ENCODE data around the gene SMU1.
"Not testable (repeated sequence)": the region's sequence is repeated elsewhere in the genome, so short reads cannot be mapped to it uniquely, and the experiment has no call there.

Gene SMU1

GRCh38 chr9:33017283-33018041 lies 59.0 kb downstream of the SMU1 start:
- Histone ChIP-seq H3K27ac (ENCODE audit: low read depth, low read length) (no peak overlapping the region), H3K36me3 (ENCODE audit: control insufficient read depth, insufficient read depth, low read length) (no peaks in the 10 kb centered on the region), H3K27me3 (ENCODE audit: control insufficient read depth, insufficient read depth, low read length) (no peaks in the 10 kb centered on the region), H3K4me3 (ENCODE audit: low read length) (no peak overlapping the region), H3K4me1 (ENCODE audit: control insufficient read depth, insufficient read depth, low read length) (no peaks in the 10 kb centered on the region), H3K9ac (ENCODE audit: low read length) (no peak overlapping the region)

- Histone ChIP-seq H3K4me3 (ENCODE audit: low read length) (no peak overlapping the region), H3K36me3 (ENCODE audit: control insufficient read depth, insufficient read depth, low read length) (no peaks in the 10 kb centered on the region), H3K4me1 (ENCODE audit: control insufficient read depth, insufficient read depth, low read length) (no peaks in the 10 kb centered on the region), H3K27me3 (ENCODE audit: control insufficient read depth, insufficient read depth, low read length) (no peaks in the 10 kb centered on the region), H3K27ac (ENCODE audit: low read depth, low read length) (no peak overlapping the region), H3K9ac (ENCODE audit: low read length) (no peak overlapping the region)
These were observed 61.8 kb downstream of the SMU1 start for GRCh38 chr9:33014665-33015014.

- H3K4me3 ChIP-seq (ENCODE audit: low read length), result no peak overlapping the region
- H3K9ac ChIP-seq (ENCODE audit: low read length), result no peak overlapping the region
- H3K4me1 ChIP-seq (ENCODE audit: control insufficient read depth, insufficient read depth, low read length), result no peaks in the 10 kb centered on the region
- no peaks in the 10 kb centered on the region for H3K27me3 ChIP-seq (ENCODE audit: control insufficient read depth, insufficient read depth, low read length)
- H3K36me3 ChIP-seq (ENCODE audit: control insufficient read depth, insufficient read depth, low read length), result no peaks in the 10 kb centered on the region
- H3K27ac ChIP-seq (ENCODE audit: low read depth, low read length), result no peak overlapping the region
These were observed 62.4 kb downstream of the SMU1 start for GRCh38 chr9:33013962-33014664.

- H3K36me3 ChIP-seq (ENCODE audit: control insufficient read depth, insufficient read depth, low read length), result no peaks in the 10 kb centered on the region
- H3K4me3 ChIP-seq (ENCODE audit: low read length), result no peak overlapping the region
- H3K4me1 ChIP-seq (ENCODE audit: control insufficient read depth, insufficient read depth, low read length), result no peaks in the 10 kb centered on the region
- H3K9ac ChIP-seq (ENCODE audit: low read length), result no peak overlapping the region
- H3K27ac ChIP-seq (ENCODE audit: low read depth, low read length), result no peak overlapping the region
- H3K27me3 ChIP-seq (ENCODE audit: control insufficient read depth, insufficient read depth, low read length), result no peaks in the 10 kb centered on the region
These were observed 64.0 kb downstream of the SMU1 start for GRCh38 chr9:33012328-33013069.

- no peak overlapping the region for H3K4me3 ChIP-seq (ENCODE audit: low read length)
- no peaks in the 10 kb centered on the region for H3K27me3 ChIP-seq (ENCODE audit: control insufficient read depth, insufficient read depth, low read length)
- H3K4me1 ChIP-seq (ENCODE audit: control insufficient read depth, insufficient read depth, low read length), result no peaks in the 10 kb centered on the region
- no peak overlapping the region for H3K9ac ChIP-seq (ENCODE audit: low read length)
- H3K27ac ChIP-seq (ENCODE audit: low read depth, low read length), result no peak overlapping the region
- no peaks in the 10 kb centered on the region for H3K36me3 ChIP-seq (ENCODE audit: control insufficient read depth, insufficient read depth, low read length)
These were observed 64.6 kb downstream of the SMU1 start for GRCh38 chr9:33011831-33012230.

GRCh38 chr9:33007755-33008154 lies 68.7 kb downstream of the SMU1 start:
- Histone ChIP-seq H3K9ac (ENCODE audit: low read length) (no peak overlapping the region), H3K27ac (ENCODE audit: low read depth, low read length) (no peak overlapping the region), H3K4me1 (ENCODE audit: control insufficient read depth, insufficient read depth, low read length) (no peaks in the 10 kb centered on the region), H3K36me3 (ENCODE audit: control insufficient read depth, insufficient read depth, low read length) (no peaks in the 10 kb centered on the region), H3K4me3 (ENCODE audit: low read length) (no peak overlapping the region), H3K27me3 (ENCODE audit: control insufficient read depth, insufficient read depth, low read length) (no peaks in the 10 kb centered on the region)

GRCh38 chr9:33005335-33005734 lies 71.1 kb downstream of the SMU1 start:
- not testable (repeated sequence) for H3K4me1 ChIP-seq (ENCODE audit: control insufficient read depth, insufficient read depth, low read length); H3K9ac ChIP-seq (ENCODE audit: low read length); H3K36me3 ChIP-seq (ENCODE audit: control insufficient read depth, insufficient read depth, low read length)

GRCh38 chr9:33000682-33001055 lies 75.8 kb downstream of the SMU1 start:
- not testable (repeated sequence) for H3K4me1 ChIP-seq (ENCODE audit: control insufficient read depth, insufficient read depth, low read length); H3K27me3 ChIP-seq (ENCODE audit: control insufficient read depth, insufficient read depth, low read length); H3K36me3 ChIP-seq (ENCODE audit: control insufficient read depth, insufficient read depth, low read length)
- Histone ChIP-seq H3K4me3 (ENCODE audit: low read length) (peak overlapping the region; percentile 99), H3K27ac (ENCODE audit: low read depth, low read length) (peak overlapping the region; percentile 94), H3K9ac (ENCODE audit: low read length) (peak overlapping the region; percentile 98)

More at GRCh38 chr9:33005335-33005734, 71.1 kb downstream of the SMU1 start:
- not testable (repeated sequence) for H3K4me3 ChIP-seq (ENCODE audit: low read length); H3K27me3 ChIP-seq (ENCODE audit: control insufficient read depth, insufficient read depth, low read length); H3K27ac ChIP-seq (ENCODE audit: low read depth, low read length)

- Histone ChIP-seq H3K9ac (ENCODE audit: low read length) (no peak overlapping the region), H3K36me3 (ENCODE audit: control insufficient read depth, insufficient read depth, low read length) (peaks cover 14% of the 10 kb centered on the region), H3K27me3 (ENCODE audit: control insufficient read depth, insufficient read depth, low read length) (no peaks in the 10 kb centered on the region), H3K27ac (ENCODE audit: low read depth, low read length) (no peak overlapping the region), H3K4me1 (ENCODE audit: control insufficient read depth, insufficient read depth, low read length) (no peaks in the 10 kb centered on the region), H3K4me3 (ENCODE audit: low read length) (no peak overlapping the region)
These were observed 83.8 kb downstream of the SMU1 start for GRCh38 chr9:32992595-32993238.

GRCh38 chr9:32991897-32992594 lies 84.4 kb downstream of the SMU1 start:
- Histone ChIP-seq H3K36me3 (ENCODE audit: control insufficient read depth, insufficient read depth, low read length) (peaks cover 19% of the 10 kb centered on the region), H3K27me3 (ENCODE audit: control insufficient read depth, insufficient read depth, low read length) (no peaks in the 10 kb centered on the region), H3K9ac (ENCODE audit: low read length) (no peak overlapping the region), H3K4me1 (ENCODE audit: control insufficient read depth, insufficient read depth, low read length) (no peaks in the 10 kb centered on the region), H3K27ac (ENCODE audit: low read depth, low read length) (no peak overlapping the region), H3K4me3 (ENCODE audit: low read length) (no peak overlapping the region)
